NCI-H1417 treated with DMSO at 0.1 percent for 48 hours (cell line): ENCODE data around the gene KIF22.
A peak's percentile ranks its signal among the peaks of the same experiment; 100 is the strongest.

ENCODE experiments used
- DNase-seq: peaks from one replicate; lab custom pipeline; 2025; lab: John Stamatoyannopoulos, UW

KIF22 gene

GRCh38 chr16:29804020-29804419 lies 13.5 kb downstream of the KIF22 start:
- no peak for DNase-seq

- DNase-seq, result no peak
These were observed 14.1 kb downstream of the KIF22 start for GRCh38 chr16:29804455-29805231.

- peak; percentile 79 for DNase-seq
These were observed 14.9 kb downstream of the KIF22 start for GRCh38 chr16:29805232-29806098.

- DNase-seq, result peak; percentile 79
These were observed 15.6 kb downstream of the KIF22 start, which contains the start of gene MAZ for GRCh38 chr16:29806099-29806579. TSS of gene MAZ (plus strand) at chr16:29806529. CDS start at chr16:29806702, 173 bp downstream.

GRCh38 chr16:29806641-29807425 lies 16.3 kb downstream of the KIF22 start:
- peak; percentile 35 for DNase-seq

- DNase-seq, result no peak
These were observed 17.1 kb downstream of the KIF22 start for GRCh38 chr16:29807426-29808218.

- DNase-seq, result no peak
These were observed 17.8 kb downstream of the KIF22 start for GRCh38 chr16:29808219-29808900.

- no peak for DNase-seq
These were observed 18.6 kb downstream of the KIF22 start for GRCh38 chr16:29809031-29809747.

GRCh38 chr16:29809850-29810698 lies 19.5 kb downstream of the KIF22 start:
- no peak for DNase-seq

- no peak for DNase-seq
These were observed 20.2 kb downstream of the KIF22 start for GRCh38 chr16:29810699-29811169.

- DNase-seq, result peak; percentile 45
These were observed 20.8 kb downstream of the KIF22 start for GRCh38 chr16:29811170-29811895.

- DNase-seq, result peak; percentile 17
These were observed 21.5 kb downstream of the KIF22 start, which contains the start of gene PRRT2 for GRCh38 chr16:29811896-29812665. TSS of gene PRRT2 (plus strand) at chr16:29812193. CDS start at chr16:29813055, 862 bp downstream.

- no peak for DNase-seq
These were observed 22.4 kb downstream of the KIF22 start for GRCh38 chr16:29812754-29813643.

GRCh38 chr16:29813644-29814562 lies 23.4 kb downstream of the KIF22 start:
- DNase-seq, result no peak

- DNase-seq, result no peak
These were observed 24.0 kb downstream of the KIF22 start for GRCh38 chr16:29814592-29814991.
